Activated CD8-positive, alpha-beta memory T cell treated with anti-CD3 and anti-CD28 coated beads, Interleukin-2, amount 10 ng/mL, durations not matched to agents 7 days and 5 days (primary cell): ENCODE data around the gene KXD1. TPM values are rescaled to one million over a fixed set of nuclear protein-coding genes. Genes with fewer than 3 reads are reported as not detected.
"Not testable (repeated sequence)": the region's sequence is repeated elsewhere in the genome, so short reads cannot be mapped to it uniquely, and the experiment has no call there.

Experiments used
- ATAC-seq: fragments of 150-1000 bp; cut with Tn5 transposase; one replicate; pipeline ENCODE4 v1.10.0; 2021; ENCODE audit warnings: moderate library complexity
- CTCF ChIA-PET: fragments of 350-600 bp; sonication (Branson Sonifier 250); formaldehyde crosslinking; loops from one replicate; lab custom pipeline; 2021; ENCODE audit warnings: antibody characterized with exemption; lab: Charles Lee
- DNase-seq: peaks from one replicate; pipeline ENCODE4 v3.0.0-alpha.2; 2020
- H3K27ac Mint-ChIP-seq: one replicate; pipeline ENCODE4 v1.8.0; 2021; ENCODE audit warnings: mild to moderate bottlenecking, mixed read lengths
- H3K27me3 Mint-ChIP-seq: one replicate; pipeline ENCODE4 v1.8.0; 2021; ENCODE audit warnings: mixed read lengths
- H3K36me3 Mint-ChIP-seq: one replicate; pipeline ENCODE4 v1.8.0; 2021; ENCODE audit warnings: mild to moderate bottlenecking, mixed read lengths
- H3K4me1 Mint-ChIP-seq: one replicate; pipeline ENCODE4 v1.8.0; 2021; ENCODE audit warnings: mixed read lengths
- H3K4me3 Mint-ChIP-seq: one replicate; pipeline ENCODE4 v1.8.0; 2021; ENCODE audit warnings: mild to moderate bottlenecking, moderate library complexity, mixed read lengths
- H3K9me3 Mint-ChIP-seq: one replicate; pipeline ENCODE4 v1.8.0; 2022; ENCODE audit warnings: low read depth, mixed read lengths
- total RNA-seq, 2 experiments: library from RNA; stranded (reverse); gene quantifications; one replicate each; pipeline ENCODE4 v1.2.3, GENCODE V29; 2021

Gene KXD1
- total RNA-seq, 2 experiments from 2014 or later: 106 to 113 TPM

DNA sequence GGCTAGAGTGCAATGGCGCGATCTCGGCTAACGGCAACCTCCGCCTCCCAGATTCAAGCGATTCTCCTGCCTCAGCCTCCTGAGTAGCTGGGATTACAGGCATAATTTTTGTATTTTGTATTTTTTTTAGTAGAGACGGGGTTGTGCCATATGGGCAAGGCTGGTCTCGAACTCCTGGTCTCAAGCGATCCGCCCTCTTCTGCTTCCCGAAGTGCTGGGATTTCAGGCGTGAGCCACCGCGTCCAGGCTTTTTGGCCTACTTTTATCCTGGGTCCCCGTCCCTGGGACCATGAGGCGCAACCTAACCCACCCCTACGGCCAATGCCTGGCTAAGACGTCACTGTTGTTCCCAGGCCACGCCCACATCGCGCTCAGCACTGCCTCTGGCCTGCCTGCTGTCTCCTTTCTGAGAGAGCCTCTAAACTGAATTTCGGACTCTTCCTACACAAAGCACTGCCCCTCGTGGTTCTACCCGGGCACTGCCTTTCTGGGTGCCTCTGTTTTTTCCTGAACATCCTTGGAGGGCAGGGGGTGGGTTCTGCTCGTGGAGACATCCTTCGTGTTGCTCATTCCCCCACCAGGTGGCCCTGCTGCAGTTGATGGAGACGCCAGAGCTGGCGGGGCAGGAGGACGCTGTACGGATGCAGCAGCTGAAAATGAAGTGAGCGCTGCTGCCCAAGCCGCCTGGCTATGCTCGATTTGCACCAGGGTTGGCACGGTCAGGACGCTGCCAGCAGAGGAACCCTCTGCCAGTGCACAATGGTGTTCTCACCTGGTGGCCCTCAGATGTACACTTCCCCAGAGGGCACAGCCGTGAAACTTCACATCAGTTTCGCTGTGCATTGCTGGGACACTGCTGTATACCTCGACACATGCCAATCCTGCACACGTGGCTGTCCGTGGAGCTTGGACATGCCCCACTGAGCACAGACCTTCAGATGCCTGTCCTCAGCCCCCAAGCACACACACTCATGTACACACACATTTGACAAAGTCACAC is 32.9 kb downstream of the KXD1 start:
- peaks cover 45% of the 10 kb centered on the region for H3K4me1 Mint-ChIP-seq
- CTCF ChIA-PET: interaction anchor here (0.9 to 3.1 kb wide), 10 partner anchors 32 to 900 kb away, joined by 3 to 24 read pairs (median 8); partner anchors contain the start of genes FKBP8 and KXD1
- ATAC-seq (no peak), DNase-seq (no peak)
- peak overlapping the region; percentile 77 for H3K4me3 Mint-ChIP-seq
- H3K9me3 Mint-ChIP-seq: no peaks in the 10 kb centered on the region
- H3K27me3 Mint-ChIP-seq: peaks cover 5% of the 10 kb centered on the region
- peak overlapping the region; percentile 28 for H3K27ac Mint-ChIP-seq
- peaks cover 3% of the 10 kb centered on the region for H3K36me3 Mint-ChIP-seq

DNA sequence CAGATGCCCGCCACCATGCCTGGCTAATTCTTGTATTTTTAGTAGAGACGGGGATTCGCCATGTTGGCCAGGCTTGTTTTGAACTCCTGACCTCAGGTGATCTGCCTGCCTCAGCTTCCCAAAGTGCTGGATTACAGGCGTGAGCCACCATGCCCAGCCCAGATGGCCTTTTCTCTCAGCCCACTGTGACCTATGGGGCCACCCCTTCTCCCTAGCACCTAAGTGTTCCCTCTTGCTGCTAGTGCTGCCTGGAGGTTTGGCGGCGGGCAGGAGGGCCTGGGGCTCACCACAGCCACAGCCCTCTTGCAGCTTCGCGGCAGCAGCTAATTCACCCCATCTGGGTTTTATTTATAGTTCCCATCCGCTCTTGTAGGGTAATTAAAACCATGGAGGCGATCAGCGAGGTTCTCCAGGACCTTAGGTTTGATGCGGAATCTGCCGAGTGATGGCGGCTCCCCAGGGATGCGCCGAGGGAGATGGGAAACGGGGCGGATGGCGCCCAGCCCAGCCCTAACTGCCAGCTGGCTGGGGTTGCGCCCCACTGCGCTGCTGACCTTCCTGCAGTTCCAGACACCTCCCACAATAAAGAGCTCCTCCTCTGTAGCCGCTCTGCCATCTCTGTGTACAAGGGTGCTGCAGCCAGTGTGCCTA is 34.2 kb downstream of the KXD1 start:
- CTCF ChIA-PET: interaction anchor here (1.0 to 1.6 kb wide), 3 partner anchors 48 to 264 kb away, joined by 3 to 7 read pairs (median 3); no protein-coding TSS in a partner anchor
- no peak overlapping the region for H3K27ac Mint-ChIP-seq
- H3K4me3 Mint-ChIP-seq: no peak overlapping the region
- peaks cover 7% of the 10 kb centered on the region for H3K27me3 Mint-ChIP-seq
- H3K4me1 Mint-ChIP-seq: peaks cover 34% of the 10 kb centered on the region
- no peak for ATAC-seq
- H3K36me3 Mint-ChIP-seq: peaks cover 3% of the 10 kb centered on the region
- no peaks in the 10 kb centered on the region for H3K9me3 Mint-ChIP-seq
- DNase-seq: no peak

DNA sequence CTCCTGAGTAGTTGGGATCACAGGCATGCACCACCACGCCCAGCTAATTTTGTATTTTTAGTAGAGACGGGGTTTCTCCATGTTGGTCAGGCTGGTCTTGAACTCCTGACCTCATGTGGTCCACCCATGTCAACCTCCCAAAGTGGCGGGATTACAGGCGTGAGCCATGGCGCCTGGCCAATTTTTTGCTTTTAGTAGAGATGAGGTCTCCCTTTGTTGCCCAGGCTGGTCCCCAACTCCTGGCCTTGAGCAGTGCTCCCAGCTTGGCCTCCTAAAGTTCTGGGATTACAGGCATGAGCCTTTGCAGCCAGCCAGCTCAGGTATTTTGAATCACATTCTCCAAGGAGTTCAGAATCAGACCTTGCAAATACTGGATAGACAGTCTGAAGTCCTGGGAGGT is 35.1 kb downstream of the KXD1 start:
- H3K4me1 Mint-ChIP-seq: peaks cover 31% of the 10 kb centered on the region
- H3K27me3 Mint-ChIP-seq, H3K27ac Mint-ChIP-seq, DNase-seq, ATAC-seq, H3K9me3 Mint-ChIP-seq, H3K36me3 Mint-ChIP-seq, H3K4me3 Mint-ChIP-seq: not testable (repeated sequence)
- CTCF ChIA-PET: interaction anchor here (1.0 to 2.7 kb wide), 9 partner anchors 8 to 263 kb away, joined by 3 to 11 read pairs (median 4); partner anchors contain the start of genes KXD1 and UBA52

DNA sequence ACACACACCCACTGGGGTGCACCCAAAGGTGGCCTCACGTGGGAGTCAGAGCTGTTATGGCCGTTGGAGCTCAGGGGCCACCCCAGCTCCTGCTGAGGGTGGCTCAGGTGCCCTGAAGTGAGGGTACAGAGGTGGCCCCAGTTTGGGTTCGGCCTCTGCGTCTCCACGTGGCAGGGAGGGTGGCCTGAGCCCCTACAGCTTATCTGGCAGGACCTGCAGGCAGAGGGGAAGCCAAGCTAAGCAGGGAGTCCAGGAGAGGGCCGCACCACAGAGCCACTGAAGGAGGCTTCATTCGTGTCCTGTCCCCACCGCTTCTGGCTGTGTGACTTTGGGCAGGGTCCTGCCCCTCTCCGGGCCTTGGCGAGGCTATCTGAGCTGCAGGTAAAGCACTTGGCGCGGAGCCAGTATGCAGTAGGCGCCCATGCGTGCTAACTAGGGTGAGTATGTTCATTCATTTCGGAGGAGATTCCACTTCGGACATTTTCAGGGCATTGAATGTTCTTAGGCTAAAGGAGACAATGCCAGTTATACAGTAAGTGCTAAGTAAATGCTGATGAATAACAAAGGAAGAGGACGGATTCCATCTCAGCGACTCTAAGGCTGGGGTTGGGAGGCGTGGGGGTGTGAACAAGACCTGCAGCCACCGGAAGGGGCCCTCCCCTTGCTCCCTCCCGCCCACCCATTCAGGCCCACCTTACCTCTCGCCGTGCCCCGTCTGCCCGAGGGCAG is 35.9 kb downstream of the KXD1 start:
- Mint-ChIP-seq H3K27ac (peak overlapping the region; percentile 3), H3K9me3 (no peaks in the 10 kb centered on the region), H3K27me3 (peaks cover 7% of the 10 kb centered on the region), H3K36me3 (peaks cover 3% of the 10 kb centered on the region), H3K4me3 (no peak overlapping the region), H3K4me1 (peaks cover 24% of the 10 kb centered on the region)
- ATAC-seq: no peak
- no peak for DNase-seq
- CTCF ChIA-PET: interaction anchor here (0.6 to 2.7 kb wide), 24 partner anchors 7 to 439 kb away, joined by 3 to 11 read pairs (median 4); partner anchors contain the start of genes COPE, DDX49, FKBP8 and KXD1

DNA sequence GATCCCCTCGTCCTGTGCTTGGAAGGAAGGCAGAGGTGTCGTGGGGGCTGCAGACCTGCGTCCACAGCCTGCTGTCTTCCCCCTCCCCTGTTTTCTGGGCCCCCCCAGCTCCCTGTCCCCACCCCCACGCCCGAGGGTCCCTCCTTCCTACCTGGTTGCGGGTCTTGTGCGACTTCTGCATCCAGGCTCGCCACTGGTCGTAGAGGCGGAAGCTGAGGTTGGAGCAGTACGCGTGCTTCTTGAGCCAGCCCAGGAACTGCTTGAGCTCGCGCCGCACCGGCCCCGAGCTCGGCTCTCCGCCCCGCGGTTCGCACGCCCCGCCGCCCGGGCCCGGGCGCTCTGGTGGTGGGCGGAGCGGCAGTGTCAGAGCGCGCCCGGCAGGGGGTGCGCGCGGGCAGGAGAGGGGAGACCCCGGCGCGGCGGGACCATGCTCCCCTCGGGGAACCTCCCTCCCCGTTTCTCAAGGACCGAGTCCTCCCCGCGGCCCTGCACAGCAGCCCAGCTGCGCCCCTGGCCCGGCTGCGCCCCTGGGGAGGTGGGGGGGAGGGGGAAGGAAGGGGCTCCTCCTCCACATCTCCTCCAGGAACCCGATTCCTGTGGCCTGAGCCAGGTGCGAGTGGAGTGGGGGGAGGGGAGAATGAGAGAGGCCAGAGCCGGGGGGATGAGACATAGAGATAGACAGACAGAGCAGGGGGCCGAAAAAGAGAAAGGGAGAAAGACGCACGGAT is 36.6 kb downstream of the KXD1 start:
- Mint-ChIP-seq H3K36me3 (peaks cover 3% of the 10 kb centered on the region), H3K27ac (no peak overlapping the region), H3K4me1 (peaks cover 24% of the 10 kb centered on the region), H3K4me3 (peak overlapping the region; percentile 50), H3K9me3 (no peaks in the 10 kb centered on the region), H3K27me3 (peaks cover 7% of the 10 kb centered on the region)
- ATAC-seq (peak; percentile 72), DNase-seq (peak; percentile 71)
- CTCF ChIA-PET: interaction anchor here (0.6 to 2.7 kb wide), 20 partner anchors 8 to 438 kb away, joined by 3 to 11 read pairs (median 4); partner anchors contain the start of genes COPE, DDX49, FKBP8 and KXD1

DNA sequence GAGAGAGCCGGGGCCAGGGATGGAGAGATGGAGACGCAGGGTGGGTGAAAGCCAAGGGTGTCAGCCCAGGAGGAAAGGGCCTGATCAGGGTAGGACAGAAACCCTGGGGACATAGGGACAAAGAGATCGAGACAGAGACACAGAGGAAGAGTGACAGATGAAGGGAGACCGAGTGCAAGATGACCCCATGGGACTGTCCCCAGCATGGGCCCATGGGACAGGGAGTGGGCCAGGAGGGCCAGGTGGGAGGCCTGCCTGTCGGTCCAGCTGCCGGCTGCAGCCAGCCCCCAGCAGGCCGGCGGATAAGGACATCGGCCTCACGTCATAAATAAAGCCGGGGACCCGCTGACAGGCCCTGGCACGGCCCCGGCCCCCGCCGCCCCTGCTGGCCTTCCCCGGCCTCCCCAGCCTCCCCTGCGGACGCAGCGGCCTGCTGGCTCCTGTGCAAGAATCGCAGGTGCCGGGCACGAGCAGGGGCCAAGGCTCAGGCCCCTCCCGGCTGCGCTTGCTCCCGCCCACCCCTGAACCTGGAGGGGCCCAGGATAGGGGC is 37.2 kb downstream of the KXD1 start:
- CTCF ChIA-PET: interaction anchor here (1.0 to 2.7 kb wide), 10 partner anchors 8 to 252 kb away, joined by 3 to 11 read pairs (median 5); partner anchors contain the start of genes FKBP8, KXD1 and UBA52
- Mint-ChIP-seq H3K4me3 (peak overlapping the region; percentile 50), H3K36me3 (peaks cover 3% of the 10 kb centered on the region), H3K27ac (no peak overlapping the region), H3K27me3 (peaks cover 7% of the 10 kb centered on the region), H3K9me3 (no peaks in the 10 kb centered on the region), H3K4me1 (peaks cover 20% of the 10 kb centered on the region)
- DNase-seq (no peak), ATAC-seq (no peak)

DNA sequence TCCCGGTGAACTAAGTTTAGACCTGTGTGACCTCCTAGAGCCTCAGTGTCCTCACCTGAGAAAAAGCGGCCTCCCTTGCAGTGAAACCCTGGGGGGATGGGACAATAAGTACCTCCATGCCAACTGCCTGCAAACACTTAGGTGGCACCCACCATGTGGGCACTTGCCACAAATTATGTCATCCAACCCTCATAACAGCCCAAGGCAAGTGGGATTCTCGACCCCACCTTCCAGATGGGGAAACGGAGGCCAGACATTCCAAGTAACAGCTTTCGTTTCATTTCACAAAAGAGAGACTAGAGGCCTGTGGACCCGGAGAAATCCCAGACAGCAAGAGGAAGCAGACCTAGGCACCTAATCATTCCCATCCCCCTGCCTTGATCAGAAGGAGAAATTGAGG is 37.8 kb downstream of the KXD1 start:
- peaks cover 17% of the 10 kb centered on the region for H3K4me1 Mint-ChIP-seq
- H3K27me3 Mint-ChIP-seq: peaks cover 7% of the 10 kb centered on the region
- ATAC-seq (no peak), DNase-seq (no peak)
- no peaks in the 10 kb centered on the region for H3K9me3 Mint-ChIP-seq
- peak overlapping the region; percentile 15 for H3K4me3 Mint-ChIP-seq
- no peak overlapping the region for H3K27ac Mint-ChIP-seq
- H3K36me3 Mint-ChIP-seq: peaks cover 3% of the 10 kb centered on the region
- CTCF ChIA-PET: interaction anchor here (0.5 to 2.7 kb wide), 4 partner anchors 9 to 252 kb away, joined by 3 to 9 read pairs (median 5); partner anchors contain the start of gene KXD1

DNA sequence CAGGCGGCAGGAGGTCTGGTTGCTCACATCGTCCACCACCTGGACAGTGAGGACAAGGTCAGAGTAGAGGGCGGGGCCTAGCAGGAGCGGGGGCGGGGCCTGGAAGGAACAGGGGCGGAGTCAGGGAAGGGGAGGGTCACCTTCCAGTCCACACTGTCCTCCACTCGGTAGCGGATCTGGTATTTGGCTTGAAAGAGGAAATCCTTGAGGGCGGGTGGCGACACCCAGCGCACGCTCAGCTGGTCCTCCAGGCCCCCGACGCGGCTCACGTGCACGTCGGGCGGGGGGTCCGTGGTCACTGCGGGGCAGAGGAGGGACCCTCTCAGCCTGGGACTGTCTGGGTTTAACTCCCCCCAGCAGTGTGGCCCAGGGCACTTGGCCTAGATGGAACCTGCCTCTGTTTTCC is 39.1 kb downstream of the KXD1 start:
- Mint-ChIP-seq H3K4me3 (no peak overlapping the region), H3K27ac (no peak overlapping the region)

DNA sequence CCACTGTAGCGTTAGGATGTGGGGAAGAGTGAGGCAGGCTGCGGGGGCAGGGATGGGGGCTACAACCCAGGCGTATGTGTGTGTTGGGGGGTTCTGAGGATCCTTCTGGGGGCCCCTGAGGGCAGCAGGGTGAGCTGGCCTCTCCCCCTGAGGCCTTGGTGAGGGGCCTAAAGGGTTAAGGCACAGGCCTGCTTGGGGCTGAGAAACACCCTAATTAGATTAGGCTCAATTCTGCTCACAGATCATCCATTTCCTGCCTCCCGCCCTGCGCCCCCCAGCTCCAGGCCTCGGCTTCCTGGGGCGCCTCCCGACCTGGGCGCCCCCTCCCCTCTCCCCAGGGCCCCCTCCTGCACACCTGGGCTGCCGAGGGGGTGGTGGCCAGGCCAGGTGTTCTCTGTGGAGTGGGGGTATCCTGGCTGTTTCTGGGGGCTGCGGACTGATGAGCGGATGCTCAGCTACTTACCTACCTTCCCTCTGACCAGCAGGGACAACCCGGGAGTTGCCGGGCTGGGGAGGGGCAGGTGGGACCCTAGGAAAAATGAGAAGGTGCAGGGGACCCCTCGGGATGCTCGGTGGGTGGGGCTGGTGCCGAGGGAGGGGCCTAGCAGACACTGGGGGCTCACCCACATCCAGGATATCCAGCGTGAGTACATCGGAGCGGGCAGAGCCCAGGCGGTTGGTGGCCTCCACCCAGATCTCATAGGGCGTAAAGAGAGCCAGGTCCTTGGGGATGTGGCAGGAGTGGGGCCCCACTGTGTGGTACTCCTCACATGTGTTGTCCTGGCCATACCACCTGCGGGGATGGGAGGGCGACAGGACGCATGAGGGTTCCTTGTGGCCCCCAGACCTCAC is 40.4 kb downstream of the KXD1 start:
- CTCF ChIA-PET: interaction anchor here (0.9 to 1.2 kb wide), 3 partner anchors 9 to 249 kb away, joined by 3 read pairs; partner anchors contain the start of gene REX1BD
- ATAC-seq (no peak), DNase-seq (no peak)
- no peak overlapping the region for H3K27ac Mint-ChIP-seq
- no peak overlapping the region for H3K4me3 Mint-ChIP-seq
- peaks cover 21% of the 10 kb centered on the region for H3K27me3 Mint-ChIP-seq
- peaks cover 15% of the 10 kb centered on the region for H3K4me1 Mint-ChIP-seq
- no peaks in the 10 kb centered on the region for H3K36me3 Mint-ChIP-seq
- no peaks in the 10 kb centered on the region for H3K9me3 Mint-ChIP-seq

More for the DNA sequence above, 39.1 kb downstream of the KXD1 start:
- peaks cover 15% of the 10 kb centered on the region for H3K4me1 Mint-ChIP-seq
- no peak for ATAC-seq
- no peaks in the 10 kb centered on the region for H3K9me3 Mint-ChIP-seq
- H3K36me3 Mint-ChIP-seq: no peaks in the 10 kb centered on the region
- peaks cover 11% of the 10 kb centered on the region for H3K27me3 Mint-ChIP-seq
- no peak for DNase-seq
- CTCF ChIA-PET: interaction anchor here (1.2 kb wide), 1 partner anchor 250 kb away, joined by 3 read pairs; no protein-coding TSS in a partner anchor

DNA sequence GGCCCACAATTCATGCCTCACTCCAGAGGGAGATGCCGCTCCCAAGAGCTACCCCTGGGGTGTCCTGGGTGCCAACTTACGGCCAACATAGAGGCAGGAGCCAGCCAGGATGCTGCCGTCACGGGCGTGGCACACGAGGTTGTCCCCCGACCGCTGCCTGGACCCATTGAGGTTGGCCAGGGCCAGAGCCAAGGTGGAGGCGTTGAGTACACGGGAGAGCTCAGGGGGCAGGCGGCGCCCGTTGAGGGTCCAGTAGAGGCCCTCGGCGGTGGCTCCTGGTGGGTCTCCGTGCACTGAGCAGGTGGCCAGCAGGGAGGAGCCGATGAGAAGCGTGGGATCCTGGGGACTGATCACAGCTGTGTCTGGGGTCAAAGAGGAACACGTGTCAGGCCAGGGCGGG is 41.8 kb downstream of the KXD1 start:
- CTCF ChIA-PET: interaction anchor here (1.3 to 1.4 kb wide), 2 partner anchors 10 to 265 kb away, joined by 3 read pairs; partner anchors contain the start of gene REX1BD
- ATAC-seq (no peak), DNase-seq (no peak)
- Mint-ChIP-seq H3K4me1 (peaks cover 10% of the 10 kb centered on the region), H3K4me3 (no peak overlapping the region), H3K36me3 (no peaks in the 10 kb centered on the region), H3K9me3 (no peaks in the 10 kb centered on the region), H3K27me3 (peaks cover 31% of the 10 kb centered on the region), H3K27ac (no peak overlapping the region)
